ENCODE results near the gene TEDC2.

GRCh38 chr16:2465653-2466415 lies 5.9 kb downstream of the TEDC2 start:
- TF ChIP-seq POLR2A (IDR thresholded peaks at IDR 0.05) (no peak), CTCF (IDR thresholded peaks at IDR 0.05) (no peak)
